Activated T-cell treated with anti-CD3 and anti-CD28 coated beads, Interleukin-2, amount 50 U/mL, for 72 hours (primary cell): ENCODE results near the gene AMBP. TPM values are rescaled to one million over a fixed set of nuclear protein-coding genes. Genes with fewer than 3 reads are reported as not detected.
"Not testable (repeated sequence)": the region's sequence is repeated elsewhere in the genome, so short reads cannot be mapped to it uniquely, and the experiment has no call there.

Experiments
- ATAC-seq, 2 donors: fragments of 150-1000 bp; cut with Tn5 transposase; replicated peaks in 1 of 2; 2 replicates each; pipeline ENCODE4 v1.10.0; 2021; ENCODE audit warnings: moderate library complexity in 2 of 2, mild to moderate bottlenecking in 1 of 2
- DNase-seq, 2 donors: peaks; one replicate each; pipeline ENCODE4 v3.0.0; 2021 to 2022; ENCODE audit warnings: mixed read lengths in 1 of 2
- H3K27ac Mint-ChIP-seq: one replicate; pipeline ENCODE4 v1.8.0; 2022; ENCODE audit warnings: mild to moderate bottlenecking, moderate library complexity, mixed read lengths
- H3K27me3 Mint-ChIP-seq: one replicate; pipeline ENCODE4 v1.8.0; 2022; ENCODE audit warnings: low read depth, mixed read lengths
- H3K36me3 Mint-ChIP-seq, 2 donors: one replicate each; pipeline ENCODE4 v1.8.0; 2022; ENCODE audit warnings: mixed read lengths in 2 of 2, mild to moderate bottlenecking in 1 of 2; ENCODE audit not compliant: insufficient read depth in 2 of 2
- H3K4me1 Mint-ChIP-seq: one replicate; pipeline ENCODE4 v1.8.0; 2022; ENCODE audit warnings: low read depth, mixed read lengths
- H3K4me3 Mint-ChIP-seq, 2 donors: one replicate each; pipeline ENCODE4 v1.8.0; 2022; ENCODE audit warnings: mild to moderate bottlenecking in 2 of 2, mixed read lengths in 2 of 2, moderate library complexity in 2 of 2
- H3K9me3 Mint-ChIP-seq, 2 donors: one replicate each; pipeline ENCODE4 v1.8.0; 2022; ENCODE audit warnings: mixed read lengths in 2 of 2
- total RNA-seq, 2 donors: library from RNA; stranded (reverse); gene quantifications; one replicate each; pipeline ENCODE4 v1.2.3, GENCODE V29; 2022

AMBP gene
- total RNA-seq, 2 donors from 2014 or later, result not detected

DNA sequence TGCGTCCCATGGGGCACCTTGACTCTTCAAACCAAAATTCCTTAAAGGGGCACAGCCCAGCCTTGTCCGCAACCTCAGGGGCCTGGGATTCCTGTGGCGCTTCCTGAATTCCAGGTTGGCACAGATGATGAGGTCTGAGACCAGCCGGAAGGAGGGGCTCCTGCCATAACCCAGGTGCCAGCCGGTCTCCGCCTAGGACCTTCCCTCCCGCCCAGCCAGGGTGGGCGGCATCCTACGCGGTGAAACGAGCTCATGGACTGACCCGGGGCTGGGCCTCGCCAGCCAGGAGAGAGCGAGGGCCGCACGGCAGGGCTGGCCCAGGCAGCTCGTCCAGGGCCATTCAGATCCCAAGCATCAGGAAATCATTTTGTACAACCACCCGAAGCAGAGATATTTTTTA is 23.0 kb downstream of the AMBP start:
- Mint-ChIP-seq H3K27me3 (no peaks in the 10 kb centered on the region), H3K4me1 (no peaks in the 10 kb centered on the region), H3K36me3 (no peaks in the 10 kb centered on the region), H3K27ac (no peak overlapping the region), H3K4me3 (no peak overlapping the region), H3K9me3 (no peaks in the 10 kb centered on the region)
- DNase-seq, result no peak
- no peak for ATAC-seq

GRCh38 chr9:114054191-114054690 is 23.9 kb downstream of the AMBP start:
- no peak overlapping the region for H3K27ac Mint-ChIP-seq
- DNase-seq (no peak), ATAC-seq (no peak)
- H3K4me3 Mint-ChIP-seq, result no peak overlapping the region
- no peaks in the 10 kb centered on the region for H3K9me3 Mint-ChIP-seq
- H3K36me3 Mint-ChIP-seq, result no peaks in the 10 kb centered on the region
- no peaks in the 10 kb centered on the region for H3K4me1 Mint-ChIP-seq
- H3K27me3 Mint-ChIP-seq, result no peaks in the 10 kb centered on the region

GRCh38 chr9:114053246-114054005 is 24.7 kb downstream of the AMBP start:
- Mint-ChIP-seq H3K27ac (no peak overlapping the region), H3K4me3 (no peak overlapping the region), H3K9me3 (no peaks in the 10 kb centered on the region), H3K27me3 (no peaks in the 10 kb centered on the region), H3K4me1 (no peaks in the 10 kb centered on the region), H3K36me3 (no peaks in the 10 kb centered on the region)
- ATAC-seq (no peak), DNase-seq (no peak)

DNA sequence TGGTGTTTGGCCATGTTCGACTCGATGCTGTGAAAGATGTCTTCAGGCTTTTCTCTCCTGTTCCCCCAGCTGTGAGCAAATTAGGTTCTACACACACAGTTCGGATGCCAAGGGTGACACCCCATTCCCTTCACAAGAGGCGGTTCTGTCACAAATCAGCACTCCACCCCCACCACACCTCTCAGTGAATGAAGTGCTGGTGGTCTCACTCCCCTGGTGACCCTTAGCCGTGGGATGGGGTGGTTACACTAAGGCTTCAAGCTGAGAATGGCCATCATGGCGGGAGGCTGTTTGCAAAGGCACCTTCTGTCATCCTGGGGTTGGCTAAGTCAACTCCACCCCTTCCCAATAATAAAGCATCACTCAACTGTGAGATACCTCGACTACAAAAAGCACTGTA is 26.4 kb downstream of the AMBP start:
- no peaks in the 10 kb centered on the region for H3K36me3 Mint-ChIP-seq
- DNase-seq, result no peak

DNA sequence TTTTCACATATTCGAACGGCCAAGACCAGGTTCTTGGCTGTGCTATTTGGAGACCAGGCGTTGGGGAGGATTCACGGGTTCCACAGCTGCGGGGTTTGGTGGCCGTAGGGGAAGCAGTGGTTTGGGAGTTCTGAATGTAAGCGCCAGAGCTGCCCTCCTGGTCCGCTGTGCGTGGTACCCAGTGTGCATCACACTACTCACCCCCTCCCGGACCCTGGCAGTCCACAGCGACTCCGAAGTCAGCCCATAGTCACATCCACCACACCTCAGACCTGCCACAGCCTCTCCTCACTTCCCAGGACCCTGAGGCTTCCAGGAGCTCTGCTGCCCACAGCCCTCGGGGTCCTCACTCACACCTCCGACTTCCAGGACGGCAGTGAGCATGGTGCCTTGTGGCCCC is 26.8 kb downstream of the AMBP start:
- H3K4me3 Mint-ChIP-seq, result no peak overlapping the region
- ATAC-seq (no peak), DNase-seq (no peak)
- no peaks in the 10 kb centered on the region for H3K4me1 Mint-ChIP-seq
- no peaks in the 10 kb centered on the region for H3K9me3 Mint-ChIP-seq
- H3K27ac Mint-ChIP-seq, result no peak overlapping the region
- H3K36me3 Mint-ChIP-seq, result no peaks in the 10 kb centered on the region
- H3K27me3 Mint-ChIP-seq, result no peaks in the 10 kb centered on the region

More for the DNA sequence above, 26.4 kb downstream of the AMBP start:
- H3K4me3 Mint-ChIP-seq, result no peak overlapping the region
- H3K27me3 Mint-ChIP-seq, result no peaks in the 10 kb centered on the region
- no peak overlapping the region for H3K27ac Mint-ChIP-seq
- no peaks in the 10 kb centered on the region for H3K4me1 Mint-ChIP-seq
- no peak for ATAC-seq
- H3K9me3 Mint-ChIP-seq, result no peaks in the 10 kb centered on the region

GRCh38 chr9:114050646-114051045 is 27.5 kb downstream of the AMBP start:
- Mint-ChIP-seq H3K9me3 (no peaks in the 10 kb centered on the region), H3K4me1 (no peaks in the 10 kb centered on the region), H3K27ac (no peak overlapping the region), H3K27me3 (no peaks in the 10 kb centered on the region), H3K4me3 (no peak overlapping the region), H3K36me3 (no peaks in the 10 kb centered on the region)
- DNase-seq, result no peak
- ATAC-seq, result no peak

- no peaks in the 10 kb centered on the region for H3K36me3 Mint-ChIP-seq
- no peaks in the 10 kb centered on the region for H3K27me3 Mint-ChIP-seq
- no peak overlapping the region for H3K4me3 Mint-ChIP-seq
- H3K9me3 Mint-ChIP-seq, result no peaks in the 10 kb centered on the region
- ATAC-seq (no peak), DNase-seq (no peak)
- no peak overlapping the region for H3K27ac Mint-ChIP-seq
- no peaks in the 10 kb centered on the region for H3K4me1 Mint-ChIP-seq
These were observed 27.9 kb downstream of the AMBP start for GRCh38 chr9:114050226-114050568.

DNA sequence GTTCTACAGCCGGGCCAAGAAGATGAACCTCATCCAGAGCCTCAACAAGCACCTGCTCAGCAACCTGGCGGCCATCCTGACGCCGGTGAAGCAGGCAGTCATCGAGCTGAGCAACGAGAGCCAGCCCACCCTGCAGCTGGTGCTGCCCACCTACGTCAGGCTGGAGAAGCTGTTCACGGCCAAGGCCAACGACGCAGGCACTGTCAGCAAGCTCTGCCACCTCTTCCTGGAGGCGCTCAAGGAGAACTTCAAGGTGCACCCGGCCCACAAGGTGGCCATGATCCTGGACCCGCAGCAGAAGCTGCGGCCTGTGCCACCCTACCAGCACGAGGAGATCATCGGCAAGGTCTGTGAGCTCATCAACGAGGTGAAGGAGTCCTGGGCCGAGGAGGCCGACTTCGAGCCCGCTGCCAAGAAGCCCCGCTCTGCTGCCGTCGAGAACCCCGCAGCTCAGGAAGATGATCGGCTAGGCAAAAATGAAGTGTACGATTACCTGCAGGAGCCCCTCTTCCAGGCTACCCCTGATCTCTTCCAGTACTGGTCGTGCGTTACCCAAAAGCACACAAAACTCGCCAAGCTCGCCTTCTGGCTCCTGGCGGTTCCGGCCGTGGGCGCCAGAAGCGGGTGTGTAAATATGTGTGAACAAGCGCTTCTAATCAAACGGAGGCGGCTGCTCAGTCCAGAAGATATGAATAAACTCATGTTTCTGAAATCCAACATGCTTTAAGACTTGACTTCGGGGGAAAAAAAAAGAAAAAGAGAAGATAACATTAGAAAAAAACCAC is 28.5 kb downstream of the AMBP start:
- H3K9me3 Mint-ChIP-seq, result no peaks in the 10 kb centered on the region
- no peaks in the 10 kb centered on the region for H3K4me1 Mint-ChIP-seq
- no peaks in the 10 kb centered on the region for H3K27me3 Mint-ChIP-seq
- ATAC-seq (no peak), DNase-seq (no peak)
- H3K4me3 Mint-ChIP-seq, result no peak overlapping the region
- H3K27ac Mint-ChIP-seq, result no peak overlapping the region
- H3K36me3 Mint-ChIP-seq, result no peaks in the 10 kb centered on the region

- Mint-ChIP-seq H3K36me3 (no peaks in the 10 kb centered on the region), H3K27ac (no peak overlapping the region), H3K4me1 (no peaks in the 10 kb centered on the region), H3K9me3 (no peaks in the 10 kb centered on the region), H3K4me3 (no peak overlapping the region), H3K27me3 (no peaks in the 10 kb centered on the region)
- no peak for DNase-seq
- no peak for ATAC-seq
These were observed 29.3 kb downstream of the AMBP start for GRCh38 chr9:114048533-114049415.

- DNase-seq (no peak), ATAC-seq (no peak)
- Mint-ChIP-seq H3K27ac (no peak overlapping the region), H3K27me3 (no peaks in the 10 kb centered on the region), H3K4me1 (no peaks in the 10 kb centered on the region), H3K36me3 (no peaks in the 10 kb centered on the region), H3K9me3 (no peaks in the 10 kb centered on the region), H3K4me3 (no peak overlapping the region)
These were observed 30.4 kb downstream of the AMBP start for GRCh38 chr9:114047717-114048116.

- no peaks in the 10 kb centered on the region for H3K36me3 Mint-ChIP-seq
- no peaks in the 10 kb centered on the region for H3K9me3 Mint-ChIP-seq
- no peak overlapping the region for H3K4me3 Mint-ChIP-seq
- H3K27ac Mint-ChIP-seq, result no peak overlapping the region
- no peaks in the 10 kb centered on the region for H3K4me1 Mint-ChIP-seq
- no peak for ATAC-seq
- H3K27me3 Mint-ChIP-seq, result no peaks in the 10 kb centered on the region
- no peak for DNase-seq
These were observed 31.2 kb downstream of the AMBP start for GRCh38 chr9:114046875-114047274.

DNA sequence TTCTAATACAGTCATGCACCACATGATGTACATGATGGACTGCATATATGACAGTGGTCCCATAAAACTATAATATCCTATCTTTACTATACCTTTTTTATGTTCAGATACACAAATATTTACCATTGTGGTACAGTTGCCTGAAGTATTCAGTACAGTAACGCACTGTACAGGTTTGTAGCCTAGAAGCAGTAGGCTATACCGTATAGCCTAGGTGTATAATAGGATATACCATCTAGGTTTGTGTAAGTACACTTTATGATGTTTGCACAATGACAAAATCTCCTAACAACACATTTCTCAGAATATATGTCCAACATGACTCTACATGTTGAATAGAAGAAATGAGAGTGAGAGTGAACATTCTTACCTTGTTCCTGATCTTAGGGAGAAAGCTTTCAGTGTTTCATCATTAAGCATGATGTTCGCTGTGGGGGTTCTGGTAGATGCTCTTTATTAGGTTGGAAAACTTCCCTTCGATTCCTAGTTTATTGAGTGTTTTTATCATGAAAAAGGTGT is 31.8 kb downstream of the AMBP start:
- Mint-ChIP-seq H3K4me3 (no peak overlapping the region), H3K4me1 (no peaks in the 10 kb centered on the region), H3K36me3 (no peaks in the 10 kb centered on the region), H3K27me3 (no peaks in the 10 kb centered on the region), H3K27ac (no peak overlapping the region), H3K9me3 (no peaks in the 10 kb centered on the region)
- no peak for ATAC-seq
- no peak for DNase-seq

DNA sequence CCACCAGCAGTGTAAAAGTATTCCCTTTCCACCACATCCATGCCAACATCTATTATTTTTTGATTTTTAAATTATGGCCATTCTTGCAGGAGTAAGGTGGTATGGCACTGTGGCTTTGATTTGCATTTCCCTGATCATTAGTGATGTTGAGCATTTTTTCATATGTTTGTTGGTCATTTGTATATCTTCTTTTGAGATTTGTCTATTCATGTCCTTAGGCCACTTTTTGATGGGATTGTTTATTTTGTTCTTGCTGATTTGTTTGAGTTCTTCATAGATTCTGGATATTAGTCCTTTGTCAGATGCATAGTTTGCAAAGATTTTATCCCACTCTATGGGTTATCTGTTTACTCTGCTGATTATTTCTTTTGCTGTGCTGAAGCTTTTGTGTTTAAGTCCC is 34.4 kb downstream of the AMBP start:
- DNase-seq, H3K4me1 Mint-ChIP-seq, H3K27me3 Mint-ChIP-seq, ATAC-seq, H3K4me3 Mint-ChIP-seq, H3K36me3 Mint-ChIP-seq, H3K9me3 Mint-ChIP-seq, H3K27ac Mint-ChIP-seq: not testable (repeated sequence)
